Chondrocyte (in vitro differentiated cells): ENCODE data around the gene CEL. TPM values are rescaled to one million over a fixed set of nuclear protein-coding genes. Genes with fewer than 3 reads are reported as not detected.
"Not testable (repeated sequence)": the region's sequence is repeated elsewhere in the genome, so short reads cannot be mapped to it uniquely, and the experiment has no call there.

Source experiments
- DNase-seq: peaks from one replicate; pipeline ENCODE4 v3.0.0; 2021; ENCODE audit warnings: mixed read lengths, low spot score
- H3K27ac Mint-ChIP-seq: one replicate; pipeline ENCODE4 v1.8.0; 2021; ENCODE audit warnings: mild to moderate bottlenecking, moderate library complexity, mixed read lengths; ENCODE audit not compliant: unreplicated experiment
- H3K27me3 Mint-ChIP-seq: 2 replicates; pipeline ENCODE4 v1.8.0; 2021; ENCODE audit warnings: low read depth, mixed read lengths
- H3K36me3 Mint-ChIP-seq: 2 replicates; pipeline ENCODE4 v1.8.0; 2021; ENCODE audit warnings: low read depth, mixed read lengths
- H3K4me1 Mint-ChIP-seq: 2 replicates; pipeline ENCODE4 v1.8.0; 2021; ENCODE audit warnings: low read depth, mild to moderate bottlenecking, mixed read lengths
- H3K4me3 Mint-ChIP-seq: one replicate; pipeline ENCODE4 v1.8.0; 2021; ENCODE audit warnings: mild to moderate bottlenecking, moderate library complexity, mixed read lengths; ENCODE audit not compliant: unreplicated experiment
- H3K9me3 Mint-ChIP-seq: 2 replicates; pipeline ENCODE4 v1.8.0; 2021; ENCODE audit warnings: low read depth, mixed read lengths
- CTCF ChIP-seq: fragments of 200-600 bp; sonication (generic); IDR thresholded peaks from 2 replicates; pipeline ENCODE4 v1.5.0; 2021; ENCODE audit warnings: antibody characterized with exemption, mild to moderate bottlenecking, moderate library complexity
- total RNA-seq: library from RNA; stranded (reverse); gene quantifications from 3 replicates; pipeline ENCODE4 v1.2.1, GENCODE V29; 2021

CEL gene
- total RNA-seq, 1 donor from 2014 or later, result 0.87 TPM

- no peaks in the 10 kb centered on the region for H3K27me3 Mint-ChIP-seq
- H3K4me3 Mint-ChIP-seq, result no peak overlapping the region
- DNase-seq, result peak; percentile 38
- peaks cover 3% of the 10 kb centered on the region for H3K36me3 Mint-ChIP-seq
- H3K27ac Mint-ChIP-seq, result no peak overlapping the region
- H3K4me1 Mint-ChIP-seq, result no peaks in the 10 kb centered on the region
- H3K9me3 Mint-ChIP-seq, result peaks cover 5% of the 10 kb centered on the region
- TF ChIP-seq CTCF, result no peak
These were observed 28.4 kb downstream of the CEL start for GRCh38 chr9:133090187-133090586.

GRCh38 chr9:133090752-133091385 lies 29.1 kb downstream of the CEL start:
- peaks cover 7% of the 10 kb centered on the region for H3K36me3 Mint-ChIP-seq
- no peaks in the 10 kb centered on the region for H3K4me1 Mint-ChIP-seq
- H3K27ac Mint-ChIP-seq, result no peak overlapping the region
- TF ChIP-seq CTCF, result no peak
- no peaks in the 10 kb centered on the region for H3K27me3 Mint-ChIP-seq
- no peak for DNase-seq
- no peak overlapping the region for H3K4me3 Mint-ChIP-seq
- H3K9me3 Mint-ChIP-seq, result peaks cover 9% of the 10 kb centered on the region

GRCh38 chr9:133094351-133094750 lies 32.6 kb downstream of the CEL start:
- H3K4me3 Mint-ChIP-seq, H3K4me1 Mint-ChIP-seq, H3K27ac Mint-ChIP-seq, H3K27me3 Mint-ChIP-seq, DNase-seq: not testable (repeated sequence)
- H3K9me3 Mint-ChIP-seq, result peaks cover 18% of the 10 kb centered on the region
- peaks cover 29% of the 10 kb centered on the region for H3K36me3 Mint-ChIP-seq

- Mint-ChIP-seq H3K9me3 (peaks cover 18% of the 10 kb centered on the region), H3K4me3 (no peak overlapping the region), H3K36me3 (peaks cover 29% of the 10 kb centered on the region), H3K27me3 (no peaks in the 10 kb centered on the region), H3K27ac (no peak overlapping the region), H3K4me1 (no peaks in the 10 kb centered on the region)
- TF ChIP-seq CTCF, result peak; percentile 29
- no peak for DNase-seq
These were observed 33.1 kb downstream of the CEL start for GRCh38 chr9:133094842-133095393.

- peaks cover 18% of the 10 kb centered on the region for H3K9me3 Mint-ChIP-seq
- no peaks in the 10 kb centered on the region for H3K4me1 Mint-ChIP-seq
- no peaks in the 10 kb centered on the region for H3K27me3 Mint-ChIP-seq
- peak; percentile 77 for DNase-seq
- peaks cover 49% of the 10 kb centered on the region for H3K36me3 Mint-ChIP-seq
- H3K4me3 Mint-ChIP-seq, result no peak overlapping the region
- TF ChIP-seq CTCF, result no peak
- no peak overlapping the region for H3K27ac Mint-ChIP-seq
These were observed 36.4 kb downstream of the CEL start for GRCh38 chr9:133098104-133098754.
